Neural progenitor cell (in vitro differentiated cells): ENCODE results near the gene LGSN.
A peak's percentile ranks its signal among the peaks of the same experiment; 100 is the strongest.

Experiments
- CTCF ChIP-seq: fragments of 200-600 bp; sonication (generic); IDR thresholded peaks from 2 replicates; pipeline ENCODE4 v1.5.1; 2017; ENCODE audit warnings: antibody characterized with exemption, mild to moderate bottlenecking
- EZH2phosphoT487 ChIP-seq: fragments of 200-600 bp; sonication (generic); IDR thresholded peaks from 2 replicates; pipeline ENCODE4 v1.6.1; 2017; ENCODE audit warnings: antibody characterized with exemption

GRCh38 chr6:63352069-63352543 is 32.3 kb upstream of the LGSN start:
- TF ChIP-seq CTCF (peak; percentile 24), EZH2phosphoT487 (no peak)
